Stomach (tissue), 4 donors: ENCODE results near the gene TBC1D2.

Experiments used
- CTCF ChIP-seq, 7 experiments: fragments of 450-650 bp in 4 of 7; fragments of 200-600 bp in 3 of 7; sonication (generic) in 3 of 7; IDR thresholded peaks; one replicate each; pipeline ENCODE4 v1.5.1; 2016 to 2019; ENCODE audit warnings: antibody characterized with exemption in 7 of 7, control low read depth in 2 of 7, mild to moderate bottlenecking in 1 of 7
- POLR2A ChIP-seq, 4 donors: fragments of 450-650 bp; IDR thresholded peaks; one replicate each; pipeline ENCODE4 v1.6.1; 2016; ENCODE audit warnings: antibody characterized with exemption in 4 of 4, control low read depth in 2 of 4, mild to moderate bottlenecking in 1 of 4, moderate library complexity in 1 of 4

GRCh38 chr9:98251551-98251950 is 3.9 kb downstream of the TBC1D2 start:
- TF ChIP-seq CTCF (IDR thresholded peaks at IDR 0.05), result no peak
- TF ChIP-seq POLR2A (IDR thresholded peaks at IDR 0.05), result no peak
